OCI-LY7 (cell line): ENCODE data around the gene AREG. TPM values are rescaled to one million over a fixed set of nuclear protein-coding genes. Genes with fewer than 3 reads are reported as not detected.

ENCODE experiments used
- BruUV-seq: library from RNA; stranded (reverse); fragments of 400-500 nt; replicated peaks from 2 replicates; lab custom pipeline; 2021; lab: Mats Ljungman, UMichigan
- CTCF ChIA-PET: fragments of 300-600 bp; sonication (Branson Sonifier 250); formaldehyde crosslinking; loops from one replicate; lab custom pipeline; 2022; ENCODE audit warnings: antibody characterized with exemption; ENCODE audit not compliant: unreplicated experiment; lab: Charles Lee
- POLR2A ChIA-PET: fragments of 300-600 bp; sonication (Branson Sonifier 250); formaldehyde crosslinking; loops from one replicate; lab custom pipeline; 2022; ENCODE audit warnings: antibody characterized with exemption; lab: Charles Lee
- DNase-seq: peaks from one replicate; pipeline ENCODE4 v3.0.0-alpha.2; 2015; ENCODE audit warnings: low spot score
- H2AFZ ChIP-seq: fragments of 200-600 bp; sonication (generic), shearing (Covaris generic); 2 replicates; pipeline ENCODE4 v1.6.1; 2014; ENCODE audit warnings: mild to moderate bottlenecking, antibody characterized with exemption, low read length, moderate library complexity
- H3K27ac ChIP-seq: fragments of 200-600 bp; sonication (generic); 2 replicates; pipeline ENCODE4 v1.5.1; 2014; ENCODE audit warnings: mixed run types, low read depth, mild to moderate bottlenecking, moderate library complexity, low read length, inconsistent platforms; ENCODE audit not compliant: poor library complexity, severe bottlenecking
- H3K36me3 ChIP-seq: fragments of 200-600 bp; sonication (generic); 2 replicates; pipeline ENCODE4 v1.6.1; 2014; ENCODE audit warnings: mild to moderate bottlenecking, antibody characterized with exemption, low read length, moderate library complexity, mixed read lengths; ENCODE audit not compliant: insufficient read depth
- H3K4me1 ChIP-seq: fragments of 200-600 bp; sonication (generic); 2 replicates; pipeline ENCODE4 v1.5.1; 2014; ENCODE audit warnings: mild to moderate bottlenecking, low read length; ENCODE audit not compliant: insufficient read depth, poor library complexity, severe bottlenecking
- H3K4me2 ChIP-seq: fragments of 200-600 bp; sonication (generic); 2 replicates; pipeline ENCODE4 v1.6.1; 2014; ENCODE audit warnings: mild to moderate bottlenecking, low read length
- H3K4me3 ChIP-seq: fragments of 200-600 bp; sonication (generic); 2 replicates; pipeline ENCODE4 v1.5.1; 2014; ENCODE audit warnings: mild to moderate bottlenecking, low read depth, low read length; ENCODE audit not compliant: poor library complexity, severe bottlenecking
- H3K79me2 ChIP-seq: fragments of 200-600 bp; sonication (generic); 2 replicates; pipeline ENCODE4 v1.6.1; 2016; ENCODE audit warnings: low read depth, mild to moderate bottlenecking, low read length, moderate library complexity, mixed read lengths; ENCODE audit not compliant: insufficient read depth
- H3K9me2 ChIP-seq: fragments of 200-600 bp; sonication (generic); 2 replicates; pipeline ENCODE4 v1.6.1; 2016; ENCODE audit warnings: mild to moderate bottlenecking, low read length, mixed read lengths; ENCODE audit not compliant: insufficient read depth
- H3K9me3 ChIP-seq: fragments of 200-600 bp; sonication (generic); 2 replicates; pipeline ENCODE4 v1.6.1; 2014; ENCODE audit warnings: mild to moderate bottlenecking, mixed run types, low read length, mixed read lengths
- H4K20me1 ChIP-seq: fragments of 200-600 bp; sonication (generic); 2 replicates; pipeline ENCODE4 v1.6.1; 2014; ENCODE audit warnings: mild to moderate bottlenecking, antibody characterized with exemption, low read length, moderate library complexity, mixed read lengths; ENCODE audit not compliant: insufficient read depth
- EZH2phosphoT487 ChIP-seq: fragments of 200-600 bp; sonication (generic); IDR thresholded peaks from 2 replicates; pipeline ENCODE4 v1.6.1; 2018; ENCODE audit warnings: low read depth, borderline replicate concordance, mild to moderate bottlenecking, mixed run types, antibody characterized with exemption, low read length, moderate library complexity, mixed read lengths
- intact Hi-C: fragments of 100-400 bp; cut with micrococcal nuclease; formaldehyde crosslinking; loops from one replicate; pipeline ENCODE4 v1.10.0; 2022; ENCODE audit not compliant: unreplicated experiment
- total RNA-seq, 2 experiments: library from RNA; depleted of rRNA in 1 of 2; stranded (reverse); fragments of >200 nt in 1 of 2; shearing (Covaris generic) in 1 of 2; gene quantifications; 2 replicates each; pipeline ENCODE4 v1.2.3, GENCODE V29; 2014 to 2022
- TF ChIP-seq, protein P1 (sequence below): fragments of 200-600 bp; sonication (generic); conservative IDR thresholded peaks from 2 replicates; pipeline ENCODE4 v1.5.1; 2014; ENCODE audit warnings: mild to moderate bottlenecking, antibody characterized with exemption, low read length, moderate library complexity, mixed read lengths

Gene AREG
- total RNA-seq, 2 experiments from 2014 or later = not detected

GRCh38 chr4:74410272-74410671, 34.7 kb upstream of the AREG start:
- Histone ChIP-seq H3K4me1 (no peaks in the 10 kb centered on the region), H3K9me3 (no peaks in the 10 kb centered on the region), H3K27ac (no peak overlapping the region), H3K4me3 (no peak overlapping the region), H3K36me3 (no peaks in the 10 kb centered on the region), H3K79me2 (no peaks in the 10 kb centered on the region), H2AFZ (no peak overlapping the region), H3K9me2 (no peaks in the 10 kb centered on the region), H3K4me2 (no peak overlapping the region), H4K20me1 (no peaks in the 10 kb centered on the region)
- DNase-seq = no peak
- BruUV-seq = no TSS peak
- ChIA-PET CTCF (no interaction called here), POLR2A (interaction anchor here (0.7 kb wide), 2 partner anchors 107 to 558 kb away, joined by 3 read pairs; no protein-coding TSS in a partner anchor)
- intact Hi-C loops = no loop called here
- no peak for TF ChIP-seq EZH2phosphoT487
- TF ChIP-seq, protein P1, sequence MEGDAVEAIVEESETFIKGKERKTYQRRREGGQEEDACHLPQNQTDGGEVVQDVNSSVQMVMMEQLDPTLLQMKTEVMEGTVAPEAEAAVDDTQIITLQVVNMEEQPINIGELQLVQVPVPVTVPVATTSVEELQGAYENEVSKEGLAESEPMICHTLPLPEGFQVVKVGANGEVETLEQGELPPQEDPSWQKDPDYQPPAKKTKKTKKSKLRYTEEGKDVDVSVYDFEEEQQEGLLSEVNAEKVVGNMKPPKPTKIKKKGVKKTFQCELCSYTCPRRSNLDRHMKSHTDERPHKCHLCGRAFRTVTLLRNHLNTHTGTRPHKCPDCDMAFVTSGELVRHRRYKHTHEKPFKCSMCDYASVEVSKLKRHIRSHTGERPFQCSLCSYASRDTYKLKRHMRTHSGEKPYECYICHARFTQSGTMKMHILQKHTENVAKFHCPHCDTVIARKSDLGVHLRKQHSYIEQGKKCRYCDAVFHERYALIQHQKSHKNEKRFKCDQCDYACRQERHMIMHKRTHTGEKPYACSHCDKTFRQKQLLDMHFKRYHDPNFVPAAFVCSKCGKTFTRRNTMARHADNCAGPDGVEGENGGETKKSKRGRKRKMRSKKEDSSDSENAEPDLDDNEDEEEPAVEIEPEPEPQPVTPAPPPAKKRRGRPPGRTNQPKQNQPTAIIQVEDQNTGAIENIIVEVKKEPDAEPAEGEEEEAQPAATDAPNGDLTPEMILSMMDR = no peak

DNA sequence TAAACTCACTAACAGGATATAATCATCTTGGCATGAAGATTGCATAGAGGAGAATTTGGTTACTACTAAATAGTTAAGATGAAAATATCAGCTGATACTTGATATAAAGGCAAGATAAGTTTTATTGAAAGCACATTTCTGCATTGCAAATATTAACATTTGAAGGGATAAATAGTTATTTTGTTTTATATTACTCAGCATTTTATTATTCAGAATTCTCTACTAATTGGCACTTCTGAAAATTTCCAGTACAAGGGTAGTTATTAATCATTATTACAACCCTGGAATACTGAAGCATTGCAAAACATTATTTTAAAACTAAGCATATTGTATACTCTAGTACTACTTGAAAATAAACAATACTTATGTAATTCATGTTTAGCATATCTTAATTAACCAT, 32.7 kb upstream of the AREG start:
- DNase-seq = no peak
- Histone ChIP-seq H2AFZ (no peak overlapping the region), H3K36me3 (no peaks in the 10 kb centered on the region), H3K27ac (no peak overlapping the region), H3K9me2 (no peaks in the 10 kb centered on the region), H3K79me2 (no peaks in the 10 kb centered on the region), H3K4me1 (no peaks in the 10 kb centered on the region), H3K4me2 (no peak overlapping the region), H3K4me3 (no peak overlapping the region), H3K9me3 (no peaks in the 10 kb centered on the region), H4K20me1 (no peaks in the 10 kb centered on the region)
- intact Hi-C loops = no loop called here
- CTCF ChIA-PET = no interaction called here
- no TSS peak for BruUV-seq
- POLR2A ChIA-PET = no interaction called here
- TF ChIP-seq, protein P1 = no peak
- TF ChIP-seq EZH2phosphoT487 = no peak

GRCh38 chr4:74413265-74413664, 31.7 kb upstream of the AREG start:
- H3K4me3 ChIP-seq = no peak overlapping the region
- no peak overlapping the region for H2AFZ ChIP-seq
- H3K27ac ChIP-seq = no peak overlapping the region
- no peak overlapping the region for H3K4me2 ChIP-seq
- H4K20me1 ChIP-seq = no peaks in the 10 kb centered on the region
- no peak for DNase-seq
- H3K9me3 ChIP-seq = no peaks in the 10 kb centered on the region
- H3K79me2 ChIP-seq = no peaks in the 10 kb centered on the region
- H3K36me3 ChIP-seq = no peaks in the 10 kb centered on the region
- intact Hi-C loops = no loop called here
- TF ChIP-seq, protein P1 = no peak
- no peak for TF ChIP-seq EZH2phosphoT487
- no TSS peak for BruUV-seq
- ChIA-PET POLR2A (no interaction called here), CTCF (no interaction called here)
- H3K9me2 ChIP-seq = no peaks in the 10 kb centered on the region
- H3K4me1 ChIP-seq = no peaks in the 10 kb centered on the region
